C4-2B (cell line): Measurements from ENCODE around the gene CSMD2.

Experiments
- H3K27ac ChIP-seq: fragments of 450-650 bp; 2 replicates; pipeline ENCODE4 v1.5.1; 2017
- CTCF ChIP-seq: fragments of 450-650 bp; conservative IDR thresholded peaks from 2 replicates; pipeline ENCODE4 v1.5.1; 2017; ENCODE audit warnings: mild to moderate bottlenecking
- ZFX ChIP-seq: fragments of 450-650 bp; IDR thresholded peaks from 2 replicates; pipeline ENCODE4 v1.6.1; 2017

The CSMD2 gene

GRCh38 chr1:33685256-33685655 is 479.8 kb downstream of the CSMD2 start:
- TF ChIP-seq CTCF (no peak), ZFX (no peak)
- H3K27ac ChIP-seq = no peak overlapping the region

GRCh38 chr1:33684396-33685179 is 480.4 kb downstream of the CSMD2 start:
- no peak overlapping the region for H3K27ac ChIP-seq
- TF ChIP-seq CTCF (no peak), ZFX (no peak)

- no peak for TF ChIP-seq ZFX
- no peak for TF ChIP-seq CTCF
- no peak overlapping the region for H3K27ac ChIP-seq
Observed at GRCh38 chr1:33683913-33684312, 481.1 kb downstream of the CSMD2 start.

GRCh38 chr1:33682371-33682770 is 482.7 kb downstream of the CSMD2 start:
- TF ChIP-seq CTCF (no peak), ZFX (no peak)
- no peak overlapping the region for H3K27ac ChIP-seq

- TF ChIP-seq ZFX = no peak
- no peak for TF ChIP-seq CTCF
- no peak overlapping the region for H3K27ac ChIP-seq
Observed at GRCh38 chr1:33680281-33680840, 484.7 kb downstream of the CSMD2 start.

- no peak overlapping the region for H3K27ac ChIP-seq
- TF ChIP-seq ZFX (no peak), CTCF (no peak)
Observed at GRCh38 chr1:33670567-33670966, 494.5 kb downstream of the CSMD2 start.

GRCh38 chr1:33668695-33669094 is 496.3 kb downstream of the CSMD2 start:
- TF ChIP-seq CTCF (no peak), ZFX (no peak)
- no peak overlapping the region for H3K27ac ChIP-seq
